HG02642 (cell line): ENCODE measurements around the gene HLCS.

Source experiments
- ATAC-seq: cut with Tn5 transposase; IDR thresholded peaks from one replicate; pipeline ENCODE4 v1.9.1; 2021; ENCODE audit warnings: mild to moderate bottlenecking; ENCODE audit not compliant: unreplicated experiment, poor library complexity

Gene HLCS

GRCh38 chr21:36791180-36791579 lies 175.3 kb downstream of the HLCS start:
- ATAC-seq = no peak

GRCh38 chr21:36790616-36791015 lies 175.9 kb downstream of the HLCS start:
- no peak for ATAC-seq

- no peak for ATAC-seq
These were observed 178.3 kb downstream of the HLCS start for GRCh38 chr21:36788120-36788638.

GRCh38 chr21:36786186-36786585 lies 180.3 kb downstream of the HLCS start:
- no peak for ATAC-seq

GRCh38 chr21:36785615-36786014 lies 180.9 kb downstream of the HLCS start:
- ATAC-seq = no peak

- ATAC-seq = no peak
These were observed 181.5 kb downstream of the HLCS start for GRCh38 chr21:36784947-36785346.

GRCh38 chr21:36783612-36784374 lies 182.7 kb downstream of the HLCS start:
- no peak for ATAC-seq

- ATAC-seq = no peak
These were observed 185.6 kb downstream of the HLCS start for GRCh38 chr21:36780861-36781260.

GRCh38 chr21:36776981-36777617 lies 189.4 kb downstream of the HLCS start:
- ATAC-seq = no peak

- ATAC-seq = no peak
These were observed 192.5 kb downstream of the HLCS start for GRCh38 chr21:36773995-36774394.

- ATAC-seq = no peak
These were observed 193.4 kb downstream of the HLCS start for GRCh38 chr21:36773117-36773516.

GRCh38 chr21:36769051-36769839 lies 197.2 kb downstream of the HLCS start:
- no peak for ATAC-seq

- ATAC-seq = no peak
These were observed 198.0 kb downstream of the HLCS start for GRCh38 chr21:36768496-36768895.

- no peak for ATAC-seq
These were observed 199.4 kb downstream of the HLCS start for GRCh38 chr21:36767096-36767495.

GRCh38 chr21:36766511-36766910 lies 200.0 kb downstream of the HLCS start:
- no peak for ATAC-seq

GRCh38 chr21:36765229-36765628 lies 201.2 kb downstream of the HLCS start:
- no peak for ATAC-seq

- ATAC-seq = no peak
These were observed 203.2 kb downstream of the HLCS start for GRCh38 chr21:36763305-36763704.

- ATAC-seq = no peak
These were observed 203.8 kb downstream of the HLCS start for GRCh38 chr21:36762642-36763041.

GRCh38 chr21:36761685-36762084 lies 204.8 kb downstream of the HLCS start:
- no peak for ATAC-seq

- ATAC-seq = no peak
These were observed 207.0 kb downstream of the HLCS start for GRCh38 chr21:36759348-36760083.
